GM21786 (cell line): Measurements from ENCODE around the gene ATG7.
"Not testable (repeated sequence)": the region's sequence is repeated elsewhere in the genome, so short reads cannot be mapped to it uniquely, and the experiment has no call there.

Experiments
- ATAC-seq: cut with Tn5 transposase; IDR thresholded peaks from one replicate; pipeline ENCODE4 v1.9.1; 2021; ENCODE audit not compliant: unreplicated experiment

The ATG7 gene

DNA sequence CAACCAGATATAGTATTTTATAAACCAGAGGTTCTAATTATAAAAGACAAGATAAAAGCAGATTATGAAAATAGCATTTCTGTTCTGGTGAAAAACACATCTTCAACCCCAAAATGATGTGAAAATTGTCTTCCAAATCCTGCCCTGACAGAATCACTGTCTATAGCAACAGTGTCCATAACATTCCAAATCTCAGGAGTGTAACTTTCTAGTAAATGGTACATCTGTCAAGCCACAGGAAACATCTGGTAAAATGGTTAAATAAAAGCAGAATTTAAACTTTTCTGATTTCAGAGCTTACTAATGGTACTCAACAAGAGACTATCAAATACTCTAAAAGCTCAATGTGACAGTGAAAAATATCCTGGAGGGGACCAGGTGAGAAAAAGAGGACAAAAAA is 311.0 kb downstream of the ATG7 start:
- ATAC-seq: no peak

DNA sequence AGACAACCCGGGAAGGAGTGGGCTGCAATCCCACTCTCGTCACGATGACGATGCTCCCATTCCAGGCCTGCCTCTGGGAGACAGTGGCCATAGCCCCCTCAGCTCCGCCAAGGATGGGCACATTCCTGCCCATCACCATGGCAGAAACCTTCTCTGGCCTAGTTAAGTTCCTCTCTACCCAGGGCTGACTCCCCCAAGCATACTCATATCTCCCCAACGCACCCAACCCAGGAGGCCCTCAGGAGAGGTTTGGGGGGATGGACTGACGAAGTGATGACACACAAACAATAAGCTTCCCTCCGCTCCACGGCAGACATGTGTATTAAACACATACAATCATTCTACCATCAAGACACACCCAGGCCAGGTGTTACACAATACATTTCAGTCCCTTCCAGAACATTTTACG is 311.4 kb downstream of the ATG7 start:
- no peak for ATAC-seq

DNA sequence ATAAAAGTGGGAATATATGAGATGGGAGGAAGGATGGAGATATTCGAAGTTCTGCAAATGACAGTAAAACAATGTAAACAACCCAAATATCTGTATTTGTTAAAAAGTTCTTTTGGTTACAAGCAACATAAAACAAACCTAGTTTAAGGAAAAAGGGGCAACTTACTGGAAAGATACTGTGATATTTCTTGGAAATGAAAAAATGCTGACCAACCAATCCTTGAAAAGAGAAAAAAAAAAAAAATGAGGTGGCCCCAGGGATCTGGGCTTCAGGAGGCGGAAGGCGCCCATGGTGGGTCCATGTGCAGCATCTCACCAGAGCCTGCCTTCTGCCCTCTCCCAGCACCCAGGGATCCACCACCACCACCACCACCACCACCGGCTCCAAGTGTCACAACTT is 312.4 kb downstream of the ATG7 start:
- ATAC-seq: no peak

DNA sequence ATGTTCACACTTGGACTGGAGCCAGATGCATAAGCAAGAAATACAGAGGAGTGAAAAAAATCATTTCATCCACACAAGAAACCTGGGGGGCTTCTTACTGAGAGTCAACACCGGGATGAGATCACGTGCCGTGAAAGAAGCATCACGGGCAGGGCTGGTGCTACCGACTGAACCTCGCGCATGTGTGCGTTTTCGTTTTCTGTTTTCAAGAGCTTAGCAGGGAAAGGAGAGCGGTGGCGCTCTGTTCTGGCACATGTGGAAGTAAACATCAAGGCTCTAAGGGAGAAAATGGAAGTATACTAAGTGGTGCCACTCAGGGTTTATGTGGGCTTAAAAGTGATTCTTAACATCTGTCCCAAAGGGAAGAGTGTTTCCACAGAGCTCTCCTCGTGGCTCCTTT is 315.6 kb downstream of the ATG7 start:
- no peak for ATAC-seq

DNA sequence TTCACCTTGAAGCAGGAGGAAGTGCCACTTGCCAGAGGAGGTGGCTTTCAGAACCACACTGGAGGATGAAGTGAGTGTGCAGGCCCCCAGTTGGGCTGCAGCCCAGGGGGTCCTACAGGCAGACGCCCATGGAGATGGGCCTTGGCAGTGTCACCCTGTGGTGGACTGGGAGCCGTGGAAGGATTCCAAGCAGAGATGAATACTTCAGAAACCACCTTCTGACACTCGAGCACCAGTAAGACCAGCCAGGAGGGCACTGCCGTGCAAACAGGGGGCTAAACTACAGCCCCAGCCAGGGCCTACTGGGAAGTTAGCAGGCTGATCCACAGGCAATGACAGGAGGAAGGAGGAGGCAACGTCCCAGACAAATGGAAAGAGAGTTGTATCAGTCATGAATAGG is 316.1 kb downstream of the ATG7 start:
- ATAC-seq: no peak

DNA sequence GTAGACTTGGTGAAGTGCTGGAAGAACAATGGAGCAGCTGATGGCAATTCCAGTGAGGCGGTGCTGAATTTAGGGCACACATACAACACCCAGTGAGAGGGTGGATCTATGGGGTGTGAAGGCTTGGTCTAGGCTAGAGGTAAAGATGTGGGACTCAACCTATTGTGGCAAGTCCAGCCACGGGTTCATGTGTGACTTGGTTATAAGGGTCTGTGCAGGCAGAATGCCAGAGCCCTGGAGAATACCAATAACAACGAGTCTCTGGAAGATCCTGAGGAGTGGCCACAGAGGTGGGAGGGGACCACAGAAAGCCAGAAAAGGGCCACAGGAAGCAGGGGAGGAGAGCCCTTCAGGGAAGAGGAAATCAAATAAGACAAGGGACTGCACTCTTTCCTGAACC is 316.6 kb downstream of the ATG7 start:
- no peak for ATAC-seq

DNA sequence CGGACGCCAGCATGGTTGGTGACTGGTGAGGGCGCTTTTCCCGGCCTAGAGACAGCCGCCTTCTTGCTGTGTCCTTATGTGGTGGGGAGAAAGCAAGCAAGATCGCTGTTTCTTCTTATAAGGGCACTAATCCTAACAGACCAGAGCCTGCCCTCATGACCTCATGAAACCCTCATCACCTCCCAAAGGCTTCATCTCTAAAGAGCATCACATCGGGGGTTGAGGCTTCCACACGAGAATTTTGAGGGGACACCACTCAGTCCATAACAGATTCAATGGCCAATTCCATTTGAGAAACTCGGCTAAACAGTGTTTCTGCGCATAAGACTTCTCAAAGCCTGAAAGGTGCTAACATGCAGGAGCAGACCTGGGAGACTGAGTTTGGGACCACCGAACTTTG is 317.5 kb downstream of the ATG7 start:
- no peak for ATAC-seq

DNA sequence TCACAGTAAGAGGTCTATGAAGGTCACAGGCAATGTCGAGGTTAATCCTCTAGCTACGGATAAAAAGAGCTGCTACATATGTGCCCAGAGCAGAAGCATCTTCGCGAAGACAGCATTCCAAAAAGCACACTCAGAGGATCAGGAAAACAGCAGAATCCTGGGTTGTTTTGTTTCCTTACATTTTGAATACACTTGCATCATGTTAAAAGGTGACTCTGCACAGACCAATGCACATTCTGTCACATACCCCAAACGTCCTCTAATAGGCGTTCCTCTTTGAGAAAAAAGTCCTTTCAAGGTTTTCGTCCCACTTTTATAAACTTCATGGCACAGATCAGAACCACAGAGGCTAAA is 318.8 kb downstream of the ATG7 start:
- no peak for ATAC-seq

DNA sequence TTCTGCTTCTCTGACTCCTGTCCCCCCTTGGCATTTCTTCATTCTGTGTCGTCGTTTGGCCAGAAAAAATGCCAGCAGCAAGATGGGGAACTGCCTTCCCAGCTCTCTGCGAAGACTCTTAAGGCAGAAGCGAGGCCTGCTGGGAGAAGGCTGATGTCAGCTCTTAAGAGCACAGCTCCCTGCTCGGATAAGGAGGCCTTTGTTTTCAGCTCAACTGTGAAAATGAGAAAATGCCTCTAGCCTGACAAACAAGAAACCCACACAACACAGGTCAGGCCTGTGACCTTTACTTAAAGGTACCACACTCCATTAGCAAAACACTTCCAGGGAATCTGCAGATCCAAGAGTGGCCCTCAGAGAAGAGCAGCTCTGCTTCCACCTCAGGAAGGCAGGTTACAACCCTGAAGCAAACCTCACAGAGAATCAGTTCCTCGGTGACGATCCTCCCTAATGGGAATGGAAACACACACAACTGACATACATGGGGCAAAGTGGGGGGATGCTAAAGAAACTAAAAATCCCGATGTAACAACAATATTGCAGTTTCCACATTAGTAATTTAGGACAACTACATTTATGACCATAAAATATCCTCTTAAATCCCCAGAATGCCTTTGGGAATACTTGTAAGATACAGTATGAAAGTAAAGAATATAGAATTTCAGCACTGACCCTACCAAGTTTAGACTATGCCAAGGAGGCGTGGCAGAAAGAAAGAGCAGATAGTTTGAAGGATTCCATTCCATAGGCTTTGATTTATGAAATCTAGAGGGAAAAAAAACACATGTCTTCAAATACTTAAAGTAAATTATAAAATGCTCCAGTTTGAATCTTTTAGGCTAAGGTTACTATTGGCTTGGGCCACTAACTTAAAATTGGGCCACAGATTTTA is 319.4 kb downstream of the ATG7 start:
- ATAC-seq: no peak

DNA sequence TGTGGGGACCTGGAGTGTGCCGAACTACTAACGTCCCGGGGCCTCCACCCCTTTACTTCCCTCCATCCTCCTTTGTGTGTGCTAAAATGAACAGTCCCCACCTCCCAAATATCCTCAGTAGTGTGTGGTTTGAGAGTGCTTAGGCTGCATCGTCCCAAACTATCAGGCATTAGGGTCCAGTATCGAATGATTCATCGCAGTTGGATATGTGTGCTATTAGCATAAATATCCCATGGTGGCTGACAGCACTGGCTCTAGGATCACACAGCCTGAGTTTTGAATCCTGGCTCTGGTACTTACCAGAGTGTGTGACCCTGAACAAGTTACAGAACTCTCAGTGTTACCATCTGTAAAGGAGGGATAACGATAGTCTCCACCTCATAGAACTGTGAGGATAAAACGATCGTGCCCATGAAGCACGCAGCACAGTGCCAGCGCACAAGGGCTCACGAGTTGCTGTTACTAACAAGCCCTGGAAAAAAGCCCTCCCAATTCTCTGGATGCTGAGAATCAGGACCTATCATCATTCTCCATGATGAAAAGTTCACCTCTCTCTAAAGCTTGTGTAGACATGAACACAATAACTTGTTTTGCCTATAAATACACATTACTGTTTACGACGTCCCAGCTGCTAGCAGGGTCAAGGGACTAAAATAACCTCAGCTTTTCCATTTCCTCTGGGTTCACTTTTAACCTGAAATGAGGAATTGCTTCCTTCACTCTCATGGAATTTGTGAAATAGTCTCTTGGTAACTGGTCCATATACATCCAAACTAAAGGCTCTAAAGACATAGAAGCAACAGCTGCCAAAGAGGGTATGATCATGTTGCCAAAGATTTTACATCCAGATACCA is 320.5 kb downstream of the ATG7 start:
- ATAC-seq: no peak

DNA sequence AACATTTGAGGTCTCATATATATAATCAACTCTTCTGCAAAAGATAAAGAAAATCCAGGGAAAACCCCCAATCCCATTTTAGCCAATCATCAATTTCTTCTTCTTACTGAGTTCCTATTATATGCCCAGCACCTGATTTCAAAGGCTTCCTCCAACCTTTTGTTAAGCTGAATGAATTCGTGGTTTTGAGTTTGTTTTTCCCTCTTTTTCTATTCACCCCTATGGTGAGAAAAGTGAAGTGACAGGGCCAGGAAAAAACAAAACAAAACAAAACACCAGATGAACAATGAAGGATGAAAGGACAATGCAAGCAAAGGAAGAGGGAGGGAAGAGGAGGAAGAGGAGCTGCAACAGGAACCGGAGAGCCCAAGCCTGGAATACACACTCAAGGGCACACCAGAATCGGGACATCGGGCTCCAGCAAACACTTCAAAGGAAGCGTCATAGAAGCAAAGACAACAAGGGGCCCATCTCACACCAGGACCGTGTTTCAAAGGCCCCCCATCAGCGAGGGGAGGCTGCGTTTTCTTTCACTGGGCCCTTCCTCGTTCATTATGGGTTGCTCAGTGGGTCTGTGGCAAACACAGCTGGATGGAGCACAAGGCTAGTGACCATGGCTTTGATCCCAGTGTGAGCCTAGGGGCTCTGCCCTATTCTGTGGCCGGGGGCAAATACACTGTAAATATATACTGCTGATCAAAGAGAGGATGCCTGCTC is 321.3 kb downstream of the ATG7 start:
- no peak for ATAC-seq

DNA sequence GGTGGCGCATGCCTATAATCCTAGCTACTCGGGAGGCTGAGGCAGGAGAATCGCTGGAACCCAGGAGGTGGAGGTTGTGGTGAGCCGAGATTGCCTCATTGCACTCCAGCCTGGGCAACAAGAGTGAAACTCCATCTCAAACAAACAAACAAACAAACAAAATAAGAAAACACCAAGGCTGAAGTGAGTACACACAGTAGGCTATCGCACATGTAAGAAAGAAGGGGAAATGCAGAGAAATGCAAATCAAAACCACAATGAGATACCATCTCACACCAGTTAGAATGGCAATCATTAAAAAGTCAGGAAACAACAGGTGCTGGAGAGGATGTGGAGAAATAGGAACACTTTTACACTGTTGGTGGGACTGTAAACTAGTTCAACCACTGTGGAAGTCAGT is 322.8 kb downstream of the ATG7 start:
- ATAC-seq: not testable (repeated sequence)

DNA sequence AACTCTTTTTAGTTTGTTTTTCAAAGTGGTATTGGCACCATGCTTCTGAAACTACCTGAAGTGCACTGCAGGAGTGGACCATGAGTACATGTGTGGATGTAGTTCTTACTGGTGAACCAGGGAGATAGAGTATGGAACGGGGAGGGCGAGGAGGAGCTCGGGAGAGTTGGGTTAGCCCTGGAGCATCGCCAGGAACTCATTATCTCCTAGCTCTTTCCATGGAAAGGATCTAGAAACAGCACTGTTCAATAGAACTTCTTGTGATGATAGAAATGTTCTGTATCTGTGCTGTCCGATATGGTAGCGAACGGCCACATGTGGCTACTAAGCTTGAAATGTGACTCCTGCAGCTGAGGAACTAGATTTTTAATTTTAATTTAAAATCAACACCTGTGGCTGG is 324.2 kb downstream of the ATG7 start:
- ATAC-seq: no peak

DNA sequence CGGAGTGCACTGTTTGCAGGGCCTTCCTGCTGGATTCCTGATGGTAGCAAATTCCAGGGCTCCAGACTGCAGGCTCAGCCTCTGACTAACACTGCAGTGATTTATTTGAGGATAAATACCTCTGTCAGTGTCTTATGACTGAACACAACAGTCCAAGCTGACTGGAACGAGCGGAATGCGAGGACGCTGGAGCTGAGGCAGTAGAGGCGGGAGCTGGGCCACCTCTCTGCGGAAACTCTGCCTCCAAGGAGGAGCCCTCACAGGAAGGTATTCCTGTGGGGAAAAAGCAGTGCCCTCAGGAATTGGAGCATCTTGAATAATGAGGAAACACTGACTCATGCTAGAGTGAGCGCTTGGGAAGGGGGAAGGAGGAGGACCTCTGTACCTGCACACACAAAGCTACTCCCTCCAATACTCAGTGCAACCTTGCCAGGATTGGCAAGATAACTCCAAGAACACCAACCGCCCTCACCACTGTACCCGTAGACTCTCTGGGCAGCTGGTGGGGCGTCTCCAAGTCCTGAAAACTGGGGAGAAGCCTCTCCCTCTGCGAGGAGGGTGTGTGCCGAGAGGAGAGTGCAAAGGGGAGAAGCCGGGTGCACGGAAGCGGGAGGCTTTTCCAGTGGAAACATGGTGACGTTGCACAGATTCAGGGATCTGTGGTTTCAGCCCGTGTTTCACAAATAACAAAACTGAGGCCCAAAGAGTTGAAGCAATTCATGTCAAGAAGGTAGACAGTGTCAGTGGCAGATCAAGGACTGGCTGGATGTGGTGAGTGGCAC is 328.5 kb downstream of the ATG7 start:
- no peak for ATAC-seq

DNA sequence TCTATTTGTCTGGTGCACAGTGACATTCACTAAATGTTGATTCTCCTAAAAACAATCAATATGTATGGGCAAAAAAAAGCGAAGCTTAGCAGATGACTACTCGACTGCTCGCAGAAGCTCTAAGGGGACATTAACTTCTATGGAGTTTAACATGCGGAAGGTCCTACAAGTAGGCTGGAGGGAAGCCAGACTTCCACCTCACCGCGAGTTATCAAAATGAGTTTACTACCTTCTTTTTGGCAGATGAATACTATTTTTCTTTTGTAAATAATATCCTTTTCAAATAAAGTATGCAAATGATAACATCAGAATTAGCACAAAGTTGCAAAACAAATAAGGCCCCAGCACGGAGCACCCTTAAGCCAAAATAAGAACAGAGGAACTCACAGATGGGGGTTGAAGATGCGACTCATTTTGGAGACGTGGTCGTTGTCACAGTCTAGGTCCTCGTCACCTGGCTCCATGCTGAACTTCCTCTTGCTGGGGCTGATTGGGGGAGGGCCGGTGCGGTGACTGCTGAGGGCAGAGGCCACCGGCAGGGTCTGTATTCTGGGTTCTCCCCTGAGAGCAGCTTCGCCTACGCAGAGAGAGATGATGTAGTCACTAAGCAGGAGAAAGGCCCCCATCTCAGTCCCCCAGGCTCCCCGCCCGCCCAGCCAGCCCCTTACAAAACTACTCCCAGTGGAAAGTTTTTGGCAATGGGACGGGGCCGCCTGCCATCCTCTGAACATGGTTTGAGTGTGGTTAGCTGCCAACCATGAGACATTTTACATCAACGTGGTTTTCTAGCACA is 329.4 kb downstream of the ATG7 start:
- ATAC-seq: peak; percentile 89

DNA sequence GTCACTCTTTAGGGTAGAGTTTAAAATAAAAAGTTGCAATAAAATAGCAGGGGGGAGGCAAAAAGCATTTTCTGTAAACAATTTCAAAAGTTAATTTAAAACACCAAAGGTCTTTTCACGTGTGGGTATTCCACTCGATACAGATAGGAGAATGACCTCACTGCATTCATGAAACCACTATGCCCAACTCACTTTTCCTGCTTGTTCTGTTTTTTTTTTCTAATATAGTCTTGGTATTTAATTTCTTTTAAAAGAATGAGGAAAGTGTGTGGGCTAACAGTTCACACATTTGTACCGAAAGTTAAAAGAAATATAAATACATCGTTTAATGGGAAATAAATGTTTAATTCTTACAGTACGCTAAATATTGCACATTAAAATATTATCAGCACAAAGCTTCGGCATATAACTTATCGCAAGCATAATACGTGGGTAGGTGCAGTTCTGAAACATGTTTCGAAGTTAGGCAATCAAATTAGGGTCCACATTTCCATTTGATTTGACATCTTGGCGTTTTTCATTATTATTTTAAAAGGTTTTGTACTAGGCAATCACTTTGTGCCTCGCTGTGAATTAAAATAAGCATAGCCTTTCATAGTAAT is 330.1 kb downstream of the ATG7 start:
- no peak for ATAC-seq

DNA sequence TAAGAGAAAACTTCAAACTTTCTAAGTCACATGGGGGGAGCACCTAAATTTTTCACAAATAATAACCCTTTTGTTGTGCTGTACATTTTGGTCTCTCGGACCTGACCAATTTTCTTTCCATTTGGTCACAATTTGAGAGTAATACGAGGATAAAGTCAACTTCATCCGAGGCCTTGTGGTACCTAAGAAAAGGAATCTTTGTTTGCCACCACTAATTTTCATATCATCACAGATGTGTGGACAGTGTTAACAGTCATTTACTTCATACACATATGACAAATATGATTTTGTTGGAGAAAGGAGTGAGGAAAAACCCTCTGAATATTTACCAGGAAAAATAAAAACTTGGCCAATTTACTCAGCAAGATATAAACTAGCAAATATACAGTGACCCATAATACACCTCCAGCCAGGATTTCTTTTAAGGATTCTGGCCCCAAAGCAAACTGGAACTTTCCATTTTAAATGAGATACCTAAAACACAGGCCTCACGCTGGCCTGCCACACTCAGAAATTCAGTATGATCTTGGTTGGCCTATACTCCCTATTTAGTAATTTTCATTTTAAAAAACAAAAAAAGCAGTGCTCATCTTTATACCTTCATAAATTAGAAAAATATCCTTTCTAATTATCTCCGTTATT is 330.8 kb downstream of the ATG7 start:
- ATAC-seq: peak; percentile 25

DNA sequence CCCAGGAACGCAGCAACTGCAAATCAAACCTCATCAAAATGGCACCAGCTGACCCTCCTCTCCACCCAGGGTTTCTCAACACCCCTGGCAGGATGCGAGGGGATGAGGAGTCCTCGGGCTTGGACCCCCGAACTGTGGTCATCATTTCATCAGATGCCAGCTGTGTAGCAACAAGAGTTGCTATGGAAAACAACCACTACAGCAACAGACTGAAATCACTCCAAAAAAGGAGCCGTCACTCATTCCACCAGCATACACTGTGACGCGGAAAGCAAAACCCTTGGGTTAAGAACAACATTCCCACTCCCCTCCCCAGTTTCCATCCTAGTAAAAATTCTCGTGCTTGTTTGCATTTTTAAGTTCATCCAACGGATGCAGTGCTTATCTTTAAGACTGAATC is 331.4 kb downstream of the ATG7 start:
- no peak for ATAC-seq
